Activated CD8-positive, alpha-beta T cell treated with anti-CD3 and anti-CD28 coated beads for 36 hours (primary cell): ENCODE measurements around the gene GNG7. TPM values are rescaled to one million over a fixed set of nuclear protein-coding genes. Genes with fewer than 3 reads are reported as not detected.
A peak's percentile ranks its signal among the peaks of the same experiment; 100 is the strongest.
"Not testable (repeated sequence)": the region's sequence is repeated elsewhere in the genome, so short reads cannot be mapped to it uniquely, and the experiment has no call there.

Experiments used
- ATAC-seq: fragments of 200-7000 bp; cut with Tn5 transposase; one replicate; pipeline ENCODE4 v1.10.0; 2021; ENCODE audit warnings: mild to moderate bottlenecking, moderate library complexity
- CTCF ChIA-PET: fragments of 350-600 bp; sonication (Branson Sonifier 250); formaldehyde crosslinking; loops from one replicate; lab custom pipeline; 2021; ENCODE audit warnings: antibody characterized with exemption; lab: Charles Lee
- POLR2A ChIA-PET: fragments of 350-600 bp; sonication (Branson Sonifier 250); formaldehyde crosslinking; loops from one replicate; lab custom pipeline; 2021; ENCODE audit warnings: antibody characterized with exemption; lab: Charles Lee
- DNase-seq: peaks from one replicate; pipeline ENCODE4 v3.0.0-alpha.2; 2020
- H3K27ac Mint-ChIP-seq: one replicate; pipeline ENCODE4 v1.8.0; 2021; ENCODE audit warnings: mild to moderate bottlenecking, mixed read lengths
- H3K27me3 Mint-ChIP-seq: one replicate; pipeline ENCODE4 v1.8.0; 2021; ENCODE audit warnings: mixed read lengths
- H3K36me3 Mint-ChIP-seq: one replicate; pipeline ENCODE4 v1.8.0; 2021; ENCODE audit warnings: low read depth, mixed read lengths
- H3K4me1 Mint-ChIP-seq: one replicate; pipeline ENCODE4 v1.8.0; 2021; ENCODE audit warnings: low read depth, mixed read lengths
- H3K4me3 Mint-ChIP-seq: one replicate; pipeline ENCODE4 v1.8.0; 2021; ENCODE audit warnings: mild to moderate bottlenecking, moderate library complexity, mixed read lengths
- H3K9me3 Mint-ChIP-seq: one replicate; pipeline ENCODE4 v1.8.0; 2021; ENCODE audit warnings: mixed read lengths
- CTCF ChIP-seq: fragments of 200-600 bp; IDR thresholded peaks from one replicate; pipeline ENCODE4 v1.8.0; 2022; ENCODE audit warnings: antibody characterized with exemption, mild to moderate bottlenecking
- intact Hi-C: fragments of 100-400 bp; cut with micrococcal nuclease; formaldehyde crosslinking; loops from one replicate; pipeline ENCODE4 v1.10.0; 2022
- total RNA-seq, 2 experiments: library from RNA; stranded (reverse); gene quantifications; one replicate each; pipeline ENCODE4 v1.2.3, GENCODE V29; 2021

GNG7 gene
- total RNA-seq, 2 experiments from 2014 or later = 0.27 to 0.32 TPM

- TF ChIP-seq CTCF = no peak
- H3K9me3 Mint-ChIP-seq = peaks cover 25% of the 10 kb centered on the region
- DNase-seq (no peak), ATAC-seq (no peak)
- no peaks in the 10 kb centered on the region for H3K27me3 Mint-ChIP-seq
- no peak overlapping the region for H3K27ac Mint-ChIP-seq
- intact Hi-C loops = no loop called here
- peaks cover 14% of the 10 kb centered on the region for H3K36me3 Mint-ChIP-seq
- ChIA-PET CTCF (interaction anchor here (1.0 to 1.4 kb wide), 2 partner anchors 11 to 23 kb away, joined by 4 to 5 read pairs; no protein-coding TSS in a partner anchor), POLR2A (interaction anchor here (2.0 kb wide), 1 partner anchor 150 kb away, joined by 6 read pairs; the partner anchor contains the start of gene GADD45B)
- H3K4me3 Mint-ChIP-seq = no peak overlapping the region
- H3K4me1 Mint-ChIP-seq = peaks cover 46% of the 10 kb centered on the region
Measured at GRCh38 chr19:2625434-2625833, 77.1 kb downstream of the GNG7 start.

- peaks cover 12% of the 10 kb centered on the region for H3K36me3 Mint-ChIP-seq
- H3K4me3 Mint-ChIP-seq = no peak overlapping the region
- H3K27me3 Mint-ChIP-seq = no peaks in the 10 kb centered on the region
- DNase-seq (no peak), ATAC-seq (no peak)
- H3K9me3 Mint-ChIP-seq = peaks cover 18% of the 10 kb centered on the region
- TF ChIP-seq CTCF = no peak
- no peak overlapping the region for H3K27ac Mint-ChIP-seq
- intact Hi-C loops = no loop called here
- peaks cover 46% of the 10 kb centered on the region for H3K4me1 Mint-ChIP-seq
- CTCF ChIA-PET = interaction anchor here (1.2 to 5.6 kb wide), 2 partner anchors 12 to 24 kb away, joined by 3 to 44 read pairs; no protein-coding TSS in a partner anchor
- POLR2A ChIA-PET = interaction anchor here (1.2 to 2.0 kb wide), 2 partner anchors 15 to 149 kb away, joined by 3 to 6 read pairs; partner anchors contain the start of gene GADD45B
Measured at GRCh38 chr19:2624537-2625091, 77.9 kb downstream of the GNG7 start.

GRCh38 chr19:2623798-2624197, 78.7 kb downstream of the GNG7 start:
- TF ChIP-seq CTCF = no peak
- ATAC-seq (no peak), DNase-seq (no peak)
- H3K36me3 Mint-ChIP-seq = peaks cover 5% of the 10 kb centered on the region
- H3K4me1 Mint-ChIP-seq = peaks cover 50% of the 10 kb centered on the region
- H3K27me3 Mint-ChIP-seq = no peaks in the 10 kb centered on the region
- H3K27ac Mint-ChIP-seq = no peak overlapping the region
- peaks cover 12% of the 10 kb centered on the region for H3K9me3 Mint-ChIP-seq
- H3K4me3 Mint-ChIP-seq = no peak overlapping the region
- intact Hi-C loops = no loop called here
- CTCF ChIA-PET = interaction anchor here (1.2 to 5.6 kb wide), 2 partner anchors 13 to 24 kb away, joined by 3 to 44 read pairs; no protein-coding TSS in a partner anchor
- POLR2A ChIA-PET = interaction anchor here (1.2 kb wide), 1 partner anchor 14 kb away, joined by 3 read pairs; no protein-coding TSS in a partner anchor

GRCh38 chr19:2622371-2622961, 80.0 kb downstream of the GNG7 start:
- ATAC-seq, intact Hi-C loops, H3K36me3 Mint-ChIP-seq, H3K27me3 Mint-ChIP-seq, H3K9me3 Mint-ChIP-seq: not testable (repeated sequence)
- Mint-ChIP-seq H3K4me1 (peaks cover 53% of the 10 kb centered on the region), H3K27ac (peak overlapping the region; percentile 95), H3K4me3 (peak overlapping the region; percentile 74)
- peak; percentile 72 for DNase-seq
- ChIA-PET CTCF (interaction anchor here (0.8 to 5.6 kb wide), 8 partner anchors 8 to 288 kb away, joined by 3 to 74 read pairs (median 10); partner anchors contain the start of gene GADD45B), POLR2A (interaction anchor here (0.7 to 10.8 kb wide), 6 partner anchors 8 to 296 kb away, joined by 3 to 168 read pairs (median 8); partner anchors contain the start of gene GADD45B)

GRCh38 chr19:2619076-2619475, 83.4 kb downstream of the GNG7 start:
- ChIA-PET CTCF (interaction anchor here (0.9 to 11.8 kb wide), 12 partner anchors 9 to 227 kb away, joined by 3 to 96 read pairs (median 4); partner anchors contain the start of gene GADD45B), POLR2A (interaction anchor here (1.3 to 10.8 kb wide), 9 partner anchors 9 to 162 kb away, joined by 3 to 168 read pairs (median 8); partner anchors contain the start of genes GADD45B and LMNB2)
- H3K4me1 Mint-ChIP-seq = peaks cover 61% of the 10 kb centered on the region
- peak overlapping the region; percentile 42 for H3K4me3 Mint-ChIP-seq
- DNase-seq (no peak), ATAC-seq (no peak)
- H3K27me3 Mint-ChIP-seq = no peaks in the 10 kb centered on the region
- intact Hi-C loops = no loop called here
- no peak for TF ChIP-seq CTCF
- peaks cover 1% of the 10 kb centered on the region for H3K36me3 Mint-ChIP-seq
- peaks cover 3% of the 10 kb centered on the region for H3K9me3 Mint-ChIP-seq
- peak overlapping the region; percentile 95 for H3K27ac Mint-ChIP-seq
